CD4-positive, alpha-beta T cell treated with Interleukin-6 for 4 hours (primary cell): ENCODE measurements around the gene MYH15.

Experiments
- DNase-seq: peaks from one replicate; pipeline ENCODE4 v3.0.0-alpha.2; 2020; ENCODE audit warnings: mixed read lengths

MYH15 gene

GRCh38 chr3:108469126-108469525 lies 41.3 kb downstream of the MYH15 start:
- no peak for DNase-seq

DNA sequence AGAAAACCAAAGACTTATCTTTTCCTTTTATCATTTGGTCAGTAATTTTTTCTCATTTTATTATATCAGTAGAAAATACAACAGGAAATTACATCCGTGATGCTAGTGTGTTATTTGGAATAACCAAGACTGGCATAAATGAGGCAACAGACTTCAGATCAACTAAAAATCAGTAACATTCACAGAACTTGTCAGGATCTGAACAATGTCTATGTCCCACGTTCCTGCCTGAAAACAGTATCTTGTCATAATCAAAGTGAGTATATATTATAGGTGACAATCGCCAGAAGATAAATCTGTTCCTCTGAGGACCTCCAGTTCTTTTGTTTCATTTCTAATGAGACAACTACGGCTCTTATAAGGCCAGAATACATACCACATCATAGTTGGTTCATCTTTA lies 41.8 kb downstream of the MYH15 start:
- no peak for DNase-seq

- DNase-seq: no peak
Measured at GRCh38 chr3:108462899-108463298, 47.5 kb downstream of the MYH15 start.

- DNase-seq: no peak
Measured at GRCh38 chr3:108461661-108462111, 48.7 kb downstream of the MYH15 start.

- DNase-seq: no peak
Measured at GRCh38 chr3:108459225-108459624, 51.2 kb downstream of the MYH15 start.

DNA sequence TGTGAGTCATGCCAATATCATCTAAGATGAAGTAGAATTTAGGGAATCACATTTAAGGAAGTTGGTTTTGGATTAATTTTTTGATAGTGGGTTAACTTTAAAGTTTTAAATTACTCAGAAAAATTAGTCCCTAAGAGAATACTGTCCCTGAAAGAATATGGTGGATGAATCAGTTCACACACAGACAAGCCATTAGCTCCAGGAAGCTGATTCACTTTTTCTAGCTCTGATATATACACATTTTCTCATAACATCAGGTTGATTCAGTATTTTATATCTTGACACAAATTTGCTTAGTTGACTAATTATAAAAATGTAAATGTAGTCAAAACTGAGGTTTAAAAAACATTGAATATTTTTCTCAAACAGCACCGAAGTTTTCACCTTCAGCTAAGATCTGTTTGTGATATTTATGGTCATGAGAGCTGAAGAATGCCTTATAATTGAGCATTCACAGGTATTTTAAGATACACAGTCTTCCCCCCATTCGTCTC lies 55.1 kb downstream of the MYH15 start:
- no peak for DNase-seq

GRCh38 chr3:108453565-108453964 lies 56.8 kb downstream of the MYH15 start:
- no peak for DNase-seq

- DNase-seq: no peak
Measured at GRCh38 chr3:108450444-108450843, 60.0 kb downstream of the MYH15 start.

GRCh38 chr3:108448593-108448992 lies 61.8 kb downstream of the MYH15 start:
- no peak for DNase-seq

DNA sequence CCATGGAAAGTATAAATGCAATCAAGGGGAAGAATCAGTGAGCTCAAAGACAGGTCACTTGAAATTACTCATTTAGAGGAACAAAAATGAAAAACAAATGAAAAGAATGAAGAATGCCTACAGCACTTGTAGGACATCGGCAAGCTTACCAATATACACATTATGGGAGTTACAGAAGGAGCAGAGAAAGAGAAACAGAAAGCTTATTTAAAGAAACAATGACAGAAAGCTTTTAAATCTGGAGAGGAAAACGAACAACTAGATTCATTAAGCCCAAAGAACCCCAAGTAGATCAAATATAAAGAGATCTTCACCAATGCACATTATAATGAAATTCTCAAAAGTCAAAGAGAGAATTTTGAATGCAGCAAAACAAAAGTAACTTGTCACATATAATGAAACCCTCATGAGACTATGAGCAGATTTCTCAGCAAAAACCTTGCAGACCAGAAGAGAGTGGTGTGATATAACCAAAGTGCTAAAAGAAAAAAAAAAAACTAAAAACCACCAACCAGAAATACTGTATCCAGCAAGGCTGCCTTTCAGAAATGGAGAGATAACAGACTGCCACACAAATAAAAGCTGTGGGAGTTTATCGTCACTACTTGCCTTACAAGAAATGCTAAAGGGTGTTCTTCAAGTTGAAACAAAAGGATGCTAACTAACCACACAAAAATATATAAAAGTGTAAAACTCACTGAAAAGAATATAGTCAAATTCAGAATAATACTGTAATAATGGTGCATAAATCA lies 63.1 kb downstream of the MYH15 start:
- no peak for DNase-seq

- no peak for DNase-seq
Measured at GRCh38 chr3:108442281-108442680, 68.1 kb downstream of the MYH15 start.

- DNase-seq: no peak
Measured at GRCh38 chr3:108441518-108441917, 68.9 kb downstream of the MYH15 start.

- no peak for DNase-seq
Measured at GRCh38 chr3:108441071-108441507, 69.3 kb downstream of the MYH15 start.

DNA sequence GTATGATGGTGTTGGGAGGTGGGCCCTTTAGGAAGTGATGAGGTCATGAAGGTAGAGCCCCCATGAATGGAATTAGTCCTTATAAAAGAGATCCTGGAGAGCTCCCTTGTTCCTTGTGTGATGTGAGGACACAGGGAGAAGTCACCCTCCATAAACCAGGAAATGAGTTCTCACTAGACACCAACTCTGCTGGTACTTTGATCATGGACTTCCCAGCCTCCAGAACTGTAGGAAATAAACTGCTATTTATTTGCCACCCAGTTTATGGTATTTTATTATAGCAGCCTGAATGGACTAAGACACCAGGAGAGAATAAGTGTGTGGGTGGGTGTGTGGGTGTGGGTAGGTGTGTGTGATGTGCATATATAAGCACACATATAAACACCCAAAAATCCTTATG lies 71.9 kb downstream of the MYH15 start:
- no peak for DNase-seq

DNA sequence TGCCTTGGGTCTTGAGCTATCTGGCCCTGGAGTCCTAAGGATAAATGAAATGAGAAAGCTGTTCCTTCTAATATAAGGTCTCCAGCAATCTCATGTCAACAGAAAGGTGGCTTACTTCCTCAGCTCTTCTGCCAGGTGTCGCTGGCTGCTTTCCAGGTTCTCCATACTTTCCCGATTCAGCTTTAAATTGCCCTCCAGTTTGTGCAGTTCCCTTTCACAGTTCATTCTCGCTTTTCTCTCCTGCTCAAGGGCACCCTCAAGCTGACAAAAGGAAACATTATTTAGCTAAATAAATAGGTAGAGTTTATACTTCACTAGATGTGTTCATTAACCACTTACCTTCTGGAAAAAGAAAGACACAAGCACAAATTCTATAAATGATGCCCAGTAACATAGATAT lies 73.0 kb downstream of the MYH15 start:
- DNase-seq: no peak

DNA sequence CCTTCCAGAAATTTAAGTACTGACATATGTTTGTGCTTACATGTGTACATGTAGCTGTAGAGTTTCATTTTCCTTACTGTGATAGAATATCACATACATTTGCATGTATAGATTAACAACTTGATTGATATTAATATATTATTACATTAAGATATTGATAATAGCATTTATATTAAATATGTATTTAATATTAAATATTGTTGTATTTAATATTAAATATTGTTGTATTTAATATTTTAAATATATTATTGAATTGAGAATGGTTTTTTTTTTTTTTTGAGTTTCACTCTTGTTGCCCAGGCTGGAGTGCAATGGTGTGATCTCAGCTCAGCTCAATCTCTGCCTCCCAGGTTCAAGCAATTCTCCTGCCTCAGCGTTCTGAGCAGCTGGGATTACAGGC lies 76.5 kb downstream of the MYH15 start:
- no peak for DNase-seq

GRCh38 chr3:108432431-108432830 lies 78.0 kb downstream of the MYH15 start:
- no peak for DNase-seq

GRCh38 chr3:108430540-108430939 lies 79.9 kb downstream of the MYH15 start:
- no peak for DNase-seq

DNA sequence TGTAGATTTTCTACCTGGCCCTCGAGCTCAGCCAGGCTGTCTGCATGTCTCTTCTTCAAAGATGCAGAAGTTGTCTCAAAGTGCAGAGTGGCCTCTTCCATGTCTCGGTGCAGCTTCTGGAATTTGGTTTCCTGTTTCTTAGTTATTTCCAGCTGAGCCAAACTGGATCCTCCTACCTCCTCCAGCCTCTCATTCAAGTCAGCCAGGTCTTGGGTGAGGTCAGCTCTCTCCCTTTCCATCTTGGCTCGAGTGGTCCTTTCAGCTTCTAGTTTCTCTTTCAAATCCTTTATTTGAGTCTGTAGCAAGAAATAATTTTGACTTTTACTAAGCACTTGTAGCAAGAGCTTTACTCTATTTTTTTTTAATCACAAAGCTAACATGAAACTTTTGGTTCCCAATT lies 81.8 kb downstream of the MYH15 start:
- DNase-seq: no peak

- no peak for DNase-seq
Measured at GRCh38 chr3:108420926-108421325, 89.5 kb downstream of the MYH15 start.

DNA sequence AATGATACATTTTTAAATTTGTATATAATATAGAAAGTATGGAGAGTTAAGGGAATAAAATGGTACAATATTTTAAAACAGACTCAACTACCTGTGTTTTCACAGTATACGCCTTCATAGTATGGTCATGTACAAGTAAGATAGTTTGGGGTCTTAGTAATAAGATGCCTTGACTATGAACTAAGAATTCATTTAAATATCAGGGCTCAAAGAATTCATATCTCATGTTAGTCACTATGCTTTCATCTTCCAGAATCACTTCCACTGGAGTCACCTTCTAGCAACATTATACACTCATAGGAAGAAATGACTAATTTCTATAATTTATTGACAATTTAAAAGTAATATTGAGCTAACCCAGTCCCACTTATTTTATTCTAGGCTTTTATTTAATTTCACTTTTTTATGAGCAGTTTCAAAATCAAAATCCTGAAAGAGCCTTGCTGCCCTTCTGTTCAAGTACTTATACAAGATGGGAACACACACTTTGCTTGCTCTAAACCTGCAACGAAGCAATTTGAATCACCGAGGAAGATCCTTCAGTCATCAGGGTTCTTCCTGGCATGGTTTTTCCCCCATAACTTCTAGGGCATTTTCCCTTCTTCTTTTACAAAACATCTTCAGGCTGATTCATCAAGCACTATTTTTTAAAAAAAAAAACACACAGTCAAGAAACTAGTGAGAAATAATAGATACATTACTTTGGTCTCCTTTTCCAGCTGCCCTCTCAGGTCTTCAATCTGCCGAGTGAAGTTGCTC lies 94.1 kb downstream of the MYH15 start:
- DNase-seq: no peak

- DNase-seq: no peak
Measured at GRCh38 chr3:108415661-108416060, 94.7 kb downstream of the MYH15 start.

GRCh38 chr3:108414007-108414406 lies 96.4 kb downstream of the MYH15 start:
- DNase-seq: no peak

DNA sequence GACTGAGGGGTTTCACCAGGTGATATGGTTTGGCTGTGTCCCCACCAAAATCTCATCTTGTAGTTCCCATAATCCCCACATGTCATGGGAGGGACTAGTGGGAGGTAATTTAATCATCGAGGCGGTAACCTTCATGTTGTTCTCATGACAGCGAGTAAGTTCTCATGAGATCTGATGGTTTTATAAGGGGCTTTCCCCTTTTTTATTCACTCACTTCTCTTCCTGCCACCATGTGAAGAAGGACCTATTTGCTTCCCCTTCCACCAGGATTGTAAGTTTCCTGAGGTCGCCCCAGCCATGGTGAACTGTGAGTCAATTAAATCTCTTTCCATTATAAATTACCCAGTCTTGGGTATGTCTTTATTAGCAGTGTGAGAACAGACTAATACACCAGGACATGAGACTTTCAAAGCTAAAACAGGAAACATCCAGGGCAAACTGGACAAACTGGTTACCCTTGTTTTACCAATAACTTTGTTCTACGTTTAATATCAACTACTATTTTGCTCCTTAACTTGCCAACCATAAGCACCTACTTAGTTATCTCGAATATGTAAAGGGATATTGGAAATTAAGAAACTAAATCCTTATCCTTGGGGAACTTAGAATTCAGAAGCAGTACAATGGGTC lies 98.2 kb downstream of the MYH15 start:
- DNase-seq: no peak
